Testis (tissue), 2 donors: Measurements from ENCODE around the gene CACNB2.

ENCODE experiments used
- POLR2A ChIP-seq: fragments of 450-650 bp; IDR thresholded peaks from one replicate; pipeline ENCODE4 v1.6.1; 2017; ENCODE audit warnings: antibody characterized with exemption, mild to moderate bottlenecking, moderate library complexity
- TF ChIP-seq, protein P1 (sequence below), 3 experiments: fragments of 450-650 bp in 2 of 3; fragments of 200-600 bp in 1 of 3; sonication (generic) in 1 of 3; IDR thresholded peaks; one replicate each; pipeline ENCODE4 v1.5.1; 2016 to 2019; ENCODE audit warnings: antibody characterized with exemption in 3 of 3, mild to moderate bottlenecking in 2 of 3, moderate library complexity in 1 of 3

DNA sequence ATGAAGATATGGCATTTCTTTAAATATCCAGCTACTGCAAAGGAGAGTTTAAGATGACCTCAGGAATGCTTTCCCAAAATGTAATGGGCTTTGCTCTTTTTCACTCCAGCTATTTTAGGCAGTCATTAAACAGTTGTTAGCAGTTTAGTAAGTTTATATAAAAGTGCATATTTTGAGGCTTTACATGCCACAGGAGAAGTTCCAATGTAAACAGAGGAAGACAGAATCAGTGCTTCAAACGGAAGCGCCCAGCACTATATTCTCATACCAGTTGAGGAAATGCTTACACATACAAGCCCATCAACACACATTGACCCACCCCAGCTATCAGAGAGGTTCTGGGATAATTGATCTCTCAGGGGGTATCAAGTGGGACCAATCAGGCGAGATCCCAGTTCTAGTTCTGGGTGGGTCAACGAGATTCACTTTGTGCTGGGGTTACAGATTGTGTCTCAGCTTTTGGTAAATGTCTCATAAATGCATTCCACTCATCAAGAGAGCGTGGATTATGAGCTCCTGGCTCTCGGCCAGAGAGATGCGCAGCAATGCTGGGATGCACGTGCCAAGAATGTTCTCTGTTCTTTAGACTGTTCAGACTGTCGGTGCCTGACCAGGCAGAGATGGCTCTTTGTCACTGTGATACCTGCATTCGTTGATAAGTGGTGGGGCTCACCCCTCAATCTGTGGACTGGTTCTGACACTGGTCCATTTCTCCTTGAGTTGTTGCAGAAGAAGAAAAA, 55.0 kb downstream of the CACNB2 start:
- TF ChIP-seq, protein P1, sequence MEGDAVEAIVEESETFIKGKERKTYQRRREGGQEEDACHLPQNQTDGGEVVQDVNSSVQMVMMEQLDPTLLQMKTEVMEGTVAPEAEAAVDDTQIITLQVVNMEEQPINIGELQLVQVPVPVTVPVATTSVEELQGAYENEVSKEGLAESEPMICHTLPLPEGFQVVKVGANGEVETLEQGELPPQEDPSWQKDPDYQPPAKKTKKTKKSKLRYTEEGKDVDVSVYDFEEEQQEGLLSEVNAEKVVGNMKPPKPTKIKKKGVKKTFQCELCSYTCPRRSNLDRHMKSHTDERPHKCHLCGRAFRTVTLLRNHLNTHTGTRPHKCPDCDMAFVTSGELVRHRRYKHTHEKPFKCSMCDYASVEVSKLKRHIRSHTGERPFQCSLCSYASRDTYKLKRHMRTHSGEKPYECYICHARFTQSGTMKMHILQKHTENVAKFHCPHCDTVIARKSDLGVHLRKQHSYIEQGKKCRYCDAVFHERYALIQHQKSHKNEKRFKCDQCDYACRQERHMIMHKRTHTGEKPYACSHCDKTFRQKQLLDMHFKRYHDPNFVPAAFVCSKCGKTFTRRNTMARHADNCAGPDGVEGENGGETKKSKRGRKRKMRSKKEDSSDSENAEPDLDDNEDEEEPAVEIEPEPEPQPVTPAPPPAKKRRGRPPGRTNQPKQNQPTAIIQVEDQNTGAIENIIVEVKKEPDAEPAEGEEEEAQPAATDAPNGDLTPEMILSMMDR (IDR thresholded peaks at IDR 0.05), result no peak
- TF ChIP-seq POLR2A, result no peak
